Fibroblast of lung (primary cell): ENCODE measurements around the gene KLRG1.

ENCODE experiments used
- EZH2 ChIP-seq: IDR thresholded peaks from 2 replicates; pipeline ENCODE4 v1.5.1; 2012; ENCODE audit warnings: low read length, control low read depth, mild to moderate bottlenecking; ENCODE audit errors: missing control alignments
- TF ChIP-seq, protein P1 (sequence below), 2 donors: IDR thresholded peaks in 1 of 2; conservative IDR thresholded peaks in 1 of 2; 1 replicate in 1 of 2; 2 replicates in 1 of 2; pipeline ENCODE4 v1.5.1; 2011 to 2012; ENCODE audit warnings: low read length in 2 of 2, control low read depth in 1 of 2, inconsistent platforms in 1 of 2, low read depth in 1 of 2, mild to moderate bottlenecking in 1 of 2

DNA sequence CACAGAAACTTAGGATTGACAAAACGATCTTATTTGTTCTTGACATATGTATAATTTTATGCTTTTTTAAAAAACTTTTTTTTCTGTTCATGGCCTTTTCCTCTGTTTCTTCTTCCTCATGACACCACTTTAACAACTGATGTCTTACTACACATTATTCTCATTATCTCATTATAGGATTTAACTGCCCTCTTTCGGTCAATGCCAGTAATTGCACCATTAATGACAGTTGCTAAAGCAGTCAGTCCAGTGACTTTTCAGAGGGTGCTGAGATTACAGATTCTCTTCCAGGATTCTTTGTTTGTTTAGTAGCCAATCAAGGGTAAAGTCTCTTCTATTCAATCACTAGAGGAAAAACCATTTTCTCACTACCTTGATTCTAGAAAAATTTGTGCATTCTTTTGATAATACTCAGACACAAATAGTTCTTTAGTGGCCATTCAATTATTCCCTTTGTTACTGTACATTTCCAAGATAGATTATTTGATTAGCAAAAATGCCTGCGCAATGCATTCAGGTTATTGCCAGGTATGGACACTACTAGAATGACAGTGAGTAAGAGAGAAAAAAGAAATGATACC is 50.1 kb downstream of the KLRG1 start:
- TF ChIP-seq, protein P1, sequence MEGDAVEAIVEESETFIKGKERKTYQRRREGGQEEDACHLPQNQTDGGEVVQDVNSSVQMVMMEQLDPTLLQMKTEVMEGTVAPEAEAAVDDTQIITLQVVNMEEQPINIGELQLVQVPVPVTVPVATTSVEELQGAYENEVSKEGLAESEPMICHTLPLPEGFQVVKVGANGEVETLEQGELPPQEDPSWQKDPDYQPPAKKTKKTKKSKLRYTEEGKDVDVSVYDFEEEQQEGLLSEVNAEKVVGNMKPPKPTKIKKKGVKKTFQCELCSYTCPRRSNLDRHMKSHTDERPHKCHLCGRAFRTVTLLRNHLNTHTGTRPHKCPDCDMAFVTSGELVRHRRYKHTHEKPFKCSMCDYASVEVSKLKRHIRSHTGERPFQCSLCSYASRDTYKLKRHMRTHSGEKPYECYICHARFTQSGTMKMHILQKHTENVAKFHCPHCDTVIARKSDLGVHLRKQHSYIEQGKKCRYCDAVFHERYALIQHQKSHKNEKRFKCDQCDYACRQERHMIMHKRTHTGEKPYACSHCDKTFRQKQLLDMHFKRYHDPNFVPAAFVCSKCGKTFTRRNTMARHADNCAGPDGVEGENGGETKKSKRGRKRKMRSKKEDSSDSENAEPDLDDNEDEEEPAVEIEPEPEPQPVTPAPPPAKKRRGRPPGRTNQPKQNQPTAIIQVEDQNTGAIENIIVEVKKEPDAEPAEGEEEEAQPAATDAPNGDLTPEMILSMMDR (conservative IDR thresholded peaks at IDR 0.05 in 1 of 2, IDR thresholded peaks at IDR 0.05 in 1 of 2; ENCODE audit: low read depth in 1 of 2, low read length in 2 of 2), result peak; percentile 66 to 77
- no peak for TF ChIP-seq EZH2
